NCI-H460 (cell line): ENCODE results near the gene AQP5. TPM values are rescaled to one million over a fixed set of nuclear protein-coding genes. Genes with fewer than 3 reads are reported as not detected.

ENCODE experiments used
- DNase-seq: peaks from one replicate; pipeline ENCODE4 v3.0.0-alpha.2; 2016; ENCODE audit warnings: low read depth; ENCODE audit errors: extremely low read depth
- total RNA-seq: library from RNA; depleted of rRNA; stranded (reverse); fragments of >200 nt; shearing (Covaris generic); gene quantifications from 2 replicates; pipeline ENCODE4 v1.2.3, GENCODE V29; 2014

AQP5 gene
- total RNA-seq, 1 experiment from 2014 or later = not detected

DNA sequence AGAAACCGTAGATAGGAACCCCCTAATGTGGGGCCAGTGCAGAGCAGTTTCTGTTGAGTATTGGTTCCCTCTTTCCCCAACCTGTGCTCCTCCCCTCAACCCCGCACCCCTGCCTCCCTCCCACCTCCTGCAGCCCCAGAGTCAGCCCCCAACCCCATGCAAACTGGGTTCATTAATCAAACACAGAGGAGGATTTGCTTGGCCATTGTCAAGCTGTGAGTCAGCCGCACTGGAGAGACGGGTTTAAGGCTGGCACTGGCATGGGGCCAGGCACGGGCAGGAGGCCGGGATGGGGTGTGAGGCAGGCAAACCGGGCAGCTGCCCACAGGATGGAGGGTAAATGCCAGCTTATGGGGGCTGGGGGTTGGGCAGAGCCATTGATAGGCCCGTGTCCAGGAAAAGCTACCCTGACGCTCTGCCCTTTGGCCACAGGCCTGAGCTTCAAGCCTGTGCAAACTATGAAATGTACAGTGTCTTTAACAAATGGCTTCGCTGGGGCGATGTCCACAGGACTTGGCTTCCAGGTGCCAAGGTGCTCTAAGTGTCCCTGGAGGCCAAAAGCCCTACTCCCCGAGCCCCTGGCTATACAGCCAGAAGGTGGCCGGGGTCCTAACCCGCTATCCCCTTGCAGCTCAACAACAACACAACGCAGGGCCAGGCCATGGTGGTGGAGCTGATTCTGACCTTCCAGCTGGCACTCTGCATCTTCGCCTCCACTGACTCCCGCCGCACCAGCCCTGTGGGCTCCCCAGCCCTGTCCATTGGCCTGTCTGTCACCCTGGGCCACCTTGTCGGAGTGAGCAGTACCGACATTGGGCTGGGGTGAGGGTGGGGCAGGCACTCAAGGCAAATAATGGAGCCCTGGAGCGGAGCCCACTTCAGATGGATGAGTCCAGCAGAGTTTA, 1.4 kb downstream of the AQP5 start:
- peak; percentile 36 for DNase-seq

DNA sequence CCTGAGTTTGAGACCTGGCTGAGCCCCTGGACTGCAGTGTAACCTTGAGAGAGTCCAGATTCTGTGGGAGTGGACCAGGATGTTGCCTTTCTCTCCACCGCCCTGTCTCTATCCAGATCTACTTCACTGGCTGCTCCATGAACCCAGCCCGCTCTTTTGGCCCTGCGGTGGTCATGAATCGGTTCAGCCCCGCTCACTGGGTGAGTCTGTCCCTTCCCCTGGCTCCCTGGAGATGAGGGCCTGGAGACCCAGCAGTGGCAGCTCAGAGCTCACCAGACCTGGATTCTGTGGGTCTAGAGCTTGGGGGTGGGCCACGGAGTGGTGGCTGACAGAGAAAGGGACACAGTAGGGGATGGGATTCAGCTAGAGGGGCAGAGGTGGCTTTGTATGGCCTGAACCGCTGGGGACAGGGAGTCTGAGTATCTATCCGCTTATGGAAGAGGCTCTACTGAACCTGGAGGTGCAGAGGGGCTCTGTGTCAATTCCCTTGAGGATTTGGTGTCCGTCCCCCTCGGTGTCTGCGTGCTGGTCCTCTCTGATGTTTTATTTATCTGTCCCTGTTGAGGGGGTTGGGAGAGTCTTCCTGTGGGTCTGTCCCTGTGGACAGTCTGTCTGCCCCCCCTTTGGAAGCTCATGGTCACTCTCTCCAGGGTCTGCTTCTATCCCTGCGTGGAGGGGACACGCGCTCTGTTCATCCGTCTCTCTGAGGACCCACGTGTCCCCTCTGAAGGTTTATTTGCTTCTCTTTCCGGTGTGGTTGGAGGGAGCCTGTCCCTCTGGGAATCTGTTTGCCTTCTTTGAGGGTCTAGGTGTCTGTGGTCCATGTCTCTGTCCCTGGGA, 2.5 kb downstream of the AQP5 start:
- DNase-seq = no peak

DNA sequence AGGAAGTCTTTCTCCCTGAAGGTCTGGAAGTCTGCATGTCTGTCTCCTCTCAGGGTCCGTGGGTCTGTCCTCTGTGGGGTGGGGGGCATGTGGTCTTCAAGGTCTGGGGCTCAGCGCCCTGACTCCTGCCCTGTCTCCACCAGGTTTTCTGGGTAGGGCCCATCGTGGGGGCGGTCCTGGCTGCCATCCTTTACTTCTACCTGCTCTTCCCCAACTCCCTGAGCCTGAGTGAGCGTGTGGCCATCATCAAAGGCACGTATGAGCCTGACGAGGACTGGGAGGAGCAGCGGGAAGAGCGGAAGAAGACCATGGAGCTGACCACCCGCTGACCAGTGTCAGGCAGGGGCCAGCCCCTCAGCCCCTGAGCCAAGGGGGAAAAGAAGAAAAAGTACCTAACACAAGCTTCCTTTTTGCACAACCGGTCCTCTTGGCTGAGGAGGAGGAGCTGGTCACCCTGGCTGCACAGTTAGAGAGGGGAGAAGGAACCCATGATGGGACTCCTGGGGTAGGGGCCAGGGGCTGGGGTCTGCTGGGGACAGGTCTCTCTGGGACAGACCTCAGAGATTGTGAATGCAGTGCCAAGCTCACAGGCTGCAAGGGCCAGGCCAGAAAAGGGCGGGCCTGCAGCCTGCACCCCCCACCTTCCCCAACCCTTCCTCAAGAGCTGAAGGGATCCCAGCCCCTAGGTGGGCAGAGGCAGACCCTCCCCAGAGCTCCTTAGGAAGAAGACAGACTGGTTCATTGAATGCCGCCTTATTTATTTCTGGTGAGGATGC, 3.4 kb downstream of the AQP5 start:
- no peak for DNase-seq

DNA sequence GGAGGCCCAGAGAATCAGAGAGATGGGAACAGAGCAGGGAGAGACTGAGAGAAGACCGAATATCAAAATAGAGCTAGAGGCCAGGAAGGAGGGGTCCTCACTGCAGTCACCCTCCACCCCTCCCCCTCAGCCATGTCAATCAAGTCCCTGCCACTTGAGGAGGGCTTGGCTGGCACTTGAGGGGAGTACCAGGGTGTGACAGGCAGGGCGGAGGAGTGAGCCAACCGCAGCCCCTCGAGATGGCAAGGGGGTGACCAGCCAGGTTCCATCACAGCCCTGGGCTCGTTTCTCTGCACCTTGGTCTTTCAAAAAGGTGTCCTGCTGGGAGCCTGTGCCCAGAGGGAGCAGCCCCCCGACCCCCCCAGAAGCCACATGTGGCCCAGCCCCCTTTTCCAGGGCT, 4.2 kb downstream of the AQP5 start:
- DNase-seq = no peak

DNA sequence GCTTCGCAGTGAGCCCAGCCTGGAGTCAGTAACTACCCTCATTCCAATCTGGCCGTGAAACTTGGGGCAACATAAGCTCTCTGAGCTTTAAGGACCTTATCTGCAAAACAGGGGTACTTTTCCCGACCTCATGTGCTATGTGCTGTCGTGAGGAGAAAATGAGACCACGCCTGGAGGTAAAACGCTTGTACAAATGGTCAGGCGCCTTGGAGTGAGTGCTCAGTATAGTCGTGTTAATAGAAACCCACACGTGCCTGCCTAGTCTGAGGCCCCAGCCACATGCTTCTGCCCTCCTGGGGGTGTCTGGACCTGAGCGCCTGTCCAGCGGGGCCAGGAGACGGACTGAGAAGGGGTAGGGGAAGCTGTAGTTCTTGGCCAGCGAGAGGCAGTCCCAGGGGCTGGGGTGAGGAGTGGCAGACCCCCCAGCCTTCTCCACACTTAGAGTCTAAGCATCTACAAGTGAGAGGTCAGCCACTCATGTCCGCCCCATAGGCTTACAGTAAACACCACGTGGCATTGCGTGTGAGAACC, 4.9 kb downstream of the AQP5 start:
- DNase-seq = no peak

DNA sequence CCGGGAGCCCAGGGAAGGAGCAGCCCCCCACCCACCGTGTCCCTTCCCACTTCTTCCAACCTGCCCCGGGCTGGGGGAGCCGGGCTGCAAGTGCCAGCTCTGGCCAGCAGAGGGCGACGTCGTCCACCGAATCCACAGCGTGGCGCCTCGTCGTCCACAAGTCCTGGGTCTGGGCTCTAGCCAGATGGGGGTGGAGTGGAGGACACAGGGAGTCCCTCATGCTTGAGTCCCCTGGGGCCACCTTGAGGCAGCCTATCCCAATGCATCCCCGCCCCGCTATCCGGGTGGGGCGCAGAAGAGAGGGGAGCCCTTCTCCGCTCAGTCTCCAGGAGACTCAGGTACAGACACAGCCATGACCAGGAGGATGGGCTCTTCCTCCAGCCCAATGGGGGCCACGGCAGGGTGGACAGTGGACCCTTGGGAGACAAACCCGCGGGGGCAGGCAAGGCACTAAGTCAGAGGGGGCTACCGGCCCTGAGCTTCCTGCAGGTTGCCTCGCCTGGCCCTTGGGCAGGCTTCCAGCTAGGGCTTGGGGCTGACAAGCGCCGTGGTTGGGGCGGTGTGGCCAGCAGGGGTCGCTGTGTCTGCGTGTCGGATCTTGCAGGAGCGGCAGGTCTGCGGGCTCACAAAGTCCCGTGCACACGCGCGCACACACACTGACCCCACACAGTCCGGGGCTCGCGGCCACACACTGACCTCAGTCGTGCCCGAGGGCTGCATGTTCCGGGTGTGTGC, 5.5 kb downstream of the AQP5 start:
- DNase-seq = peak; percentile 87

DNA sequence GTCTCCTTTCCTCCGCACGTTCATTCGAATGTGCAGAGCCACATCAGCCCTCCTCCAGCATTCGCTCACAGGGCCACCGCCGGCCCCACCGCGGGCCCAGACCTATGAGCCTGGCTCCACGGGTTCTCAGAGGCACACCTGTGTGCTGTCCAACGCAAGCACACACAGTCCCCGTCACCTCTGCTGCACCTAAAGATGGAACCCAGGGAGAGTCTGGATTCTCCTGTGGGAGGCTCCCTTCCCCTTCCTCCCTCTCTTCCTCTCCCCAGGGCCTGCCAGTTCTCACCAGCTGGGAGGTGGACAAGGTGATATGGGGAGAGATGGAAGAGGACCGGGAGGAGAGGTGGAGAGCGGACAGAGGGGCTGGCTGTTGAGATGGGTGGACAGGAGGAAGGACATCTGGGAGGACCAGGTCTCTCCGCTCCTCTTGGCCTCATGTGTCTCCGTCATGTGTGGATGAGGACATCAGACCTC, 6.1 kb downstream of the AQP5 start:
- no peak for DNase-seq

DNA sequence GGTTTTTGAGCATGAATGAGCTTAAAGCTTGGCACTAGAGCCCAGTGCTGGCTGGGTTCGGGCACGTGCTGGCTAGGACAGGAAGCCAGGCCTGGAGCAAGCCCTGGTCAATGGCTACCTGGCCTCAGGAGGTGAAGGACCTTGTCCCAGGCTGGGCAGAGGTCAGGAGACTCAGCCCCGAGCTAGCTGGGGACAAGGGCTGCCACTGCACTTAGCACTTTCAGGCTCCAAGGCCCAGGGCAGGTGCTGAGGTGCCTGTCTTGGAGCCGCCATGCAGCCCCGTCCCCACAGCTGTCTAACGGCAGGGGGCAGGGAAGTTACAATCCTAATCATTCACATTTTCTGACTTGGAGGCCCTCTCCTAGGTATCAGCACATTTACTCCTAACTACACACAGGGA, 6.8 kb downstream of the AQP5 start:
- no peak for DNase-seq

DNA sequence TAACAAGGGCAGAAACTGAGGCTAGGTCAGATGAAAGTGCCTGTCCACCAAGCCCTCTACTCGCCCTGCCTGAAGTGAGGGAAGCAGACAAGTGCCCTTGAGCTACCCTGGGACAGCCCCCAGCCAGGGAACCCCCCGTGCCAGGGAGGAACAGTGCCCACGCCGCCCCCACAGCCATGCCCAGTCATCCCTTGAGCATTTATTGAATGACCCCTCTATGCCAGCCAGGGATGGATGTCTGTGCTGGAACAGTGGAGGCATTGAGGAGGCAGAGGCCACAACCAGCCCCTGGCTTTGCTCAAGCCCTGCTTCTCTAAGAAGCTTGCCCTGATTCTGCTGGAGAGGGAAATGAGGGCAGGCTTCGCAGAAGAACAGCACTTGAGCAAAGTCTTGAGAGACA, 7.4 kb downstream of the AQP5 start:
- no peak for DNase-seq

DNA sequence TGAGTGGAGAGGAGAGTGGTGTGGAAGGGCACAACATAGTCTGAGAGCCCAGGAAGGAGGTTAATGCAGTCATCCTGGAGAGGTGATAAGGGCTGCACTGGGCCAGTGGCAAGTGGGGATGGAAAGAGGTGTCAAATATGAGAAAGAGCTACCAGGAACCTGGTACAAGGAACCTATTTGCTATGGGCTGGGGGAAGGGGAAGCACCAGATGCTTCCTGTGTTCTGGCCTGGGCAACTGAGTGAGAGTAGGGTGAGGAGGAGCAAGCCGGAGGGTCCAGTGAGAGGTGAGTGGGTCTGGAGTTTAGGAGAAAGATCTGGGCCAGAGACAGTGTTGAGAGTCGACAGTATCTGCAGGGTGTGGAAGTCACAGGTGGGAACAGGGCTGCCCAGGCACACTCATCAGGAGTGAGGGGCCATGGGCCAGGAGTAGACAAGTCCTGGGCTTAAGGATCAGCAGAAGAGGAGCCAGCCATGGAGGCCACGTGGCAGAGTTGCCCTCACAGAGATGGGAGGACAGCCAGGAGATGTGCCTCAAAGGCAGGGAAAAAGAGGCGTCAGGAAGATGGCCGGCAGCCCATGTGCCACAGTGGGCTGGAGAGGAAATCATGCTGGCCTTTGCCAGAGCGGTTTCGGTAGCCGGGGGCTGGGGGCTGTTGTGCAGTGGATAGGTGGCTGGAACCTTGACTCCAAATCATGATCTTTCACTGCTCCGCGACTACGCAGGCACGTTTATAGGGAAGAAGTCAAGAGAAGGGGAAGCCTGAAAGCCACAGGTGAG, 8.2 kb downstream of the AQP5 start:
- no peak for DNase-seq

DNA sequence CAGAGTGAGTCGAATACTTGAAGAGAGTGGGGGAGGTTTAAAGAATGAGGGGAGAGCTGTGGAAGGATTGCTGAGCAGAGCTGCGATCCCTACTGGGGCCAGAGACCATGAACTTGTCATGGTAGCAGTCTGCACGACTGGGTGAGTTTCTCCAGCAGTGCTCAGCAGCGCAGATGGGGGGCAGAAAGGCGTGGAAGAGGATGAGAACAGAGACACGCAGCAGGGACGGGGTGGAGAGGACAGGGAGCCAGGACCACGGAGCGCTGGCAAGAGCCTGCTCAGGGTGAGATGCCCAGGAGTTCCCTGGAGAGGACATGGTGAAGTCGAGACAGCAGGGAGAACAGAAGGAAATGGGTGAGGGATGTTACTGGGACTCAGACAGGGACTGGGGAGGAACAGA, 9.0 kb downstream of the AQP5 start:
- DNase-seq = no peak

DNA sequence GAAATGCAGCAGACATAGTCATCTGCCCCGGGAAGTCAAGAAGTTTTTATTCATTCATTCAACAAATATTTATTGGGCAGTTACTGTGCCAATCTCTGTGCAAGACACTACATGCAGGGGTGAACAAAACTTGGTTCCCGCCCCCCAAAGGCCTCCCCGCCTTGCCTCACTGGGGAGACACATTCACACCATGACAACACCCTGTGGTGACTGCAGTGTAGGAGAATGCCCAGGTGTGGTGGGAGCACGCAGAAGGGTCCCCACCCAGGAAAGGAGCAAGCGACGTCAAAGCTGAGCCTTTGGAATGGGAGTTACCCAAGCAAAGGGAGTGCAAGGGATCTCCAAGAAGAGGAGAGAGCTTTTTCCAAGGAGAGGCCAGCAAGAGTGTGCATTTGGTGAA, 9.5 kb downstream of the AQP5 start:
- no peak for DNase-seq

DNA sequence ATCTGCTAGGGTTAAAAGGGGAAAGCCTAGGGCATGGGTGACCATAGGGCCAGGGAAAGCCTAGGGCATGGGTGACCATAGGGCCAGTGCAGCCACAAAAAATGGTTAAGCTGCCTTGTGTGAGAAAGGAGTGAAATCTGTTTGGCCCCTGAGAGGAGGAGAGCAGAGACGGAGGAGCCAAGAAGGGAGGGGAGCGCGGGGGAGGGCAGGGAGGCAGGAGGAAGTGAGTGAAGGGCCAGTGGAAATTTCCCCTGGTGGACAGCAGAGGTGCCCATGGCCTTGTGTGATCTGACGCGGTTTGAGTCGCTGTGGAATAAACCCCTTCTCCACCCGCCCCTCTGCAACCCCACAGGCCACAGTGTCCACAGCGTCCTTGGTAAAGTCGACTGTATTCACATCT, 10.5 kb downstream of the AQP5 start:
- no peak for DNase-seq

DNA sequence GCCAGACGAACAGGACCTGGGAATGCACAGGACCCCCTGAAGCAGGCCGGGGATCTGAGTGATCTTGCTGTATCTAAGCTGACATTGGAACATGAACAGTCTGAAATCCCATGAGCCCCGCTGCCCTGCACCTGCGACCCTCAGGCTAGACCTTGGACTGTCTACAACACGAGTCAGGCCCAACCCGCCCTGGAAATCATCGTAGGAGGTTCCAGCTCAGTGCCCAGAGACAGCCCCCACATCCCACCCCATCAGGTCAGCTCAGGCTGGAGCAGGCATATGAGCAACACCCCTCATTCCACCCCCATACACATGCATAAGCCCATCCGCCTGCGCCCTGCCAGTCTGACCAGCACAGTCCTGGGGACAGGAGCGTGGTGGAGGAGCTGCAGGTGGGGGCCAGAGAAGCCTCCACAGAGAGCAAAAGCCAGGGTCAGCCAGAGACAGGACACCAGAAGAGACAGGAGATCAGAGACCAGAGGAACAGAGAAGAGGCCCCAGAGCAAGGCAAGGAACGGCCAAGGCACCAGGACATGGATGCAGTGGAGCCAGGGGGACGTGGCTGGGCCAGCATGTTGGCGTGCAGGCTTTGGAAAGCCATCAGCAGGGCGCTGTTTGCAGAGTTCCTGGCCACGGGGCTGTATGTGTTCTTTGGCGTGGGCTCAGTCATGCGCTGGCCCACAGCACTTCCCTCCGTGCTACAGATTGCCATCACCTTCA, 11.1 kb downstream of the AQP5 start, which contains the start of gene AQP6:
Gene AQP6, plus strand, starts transcription at position 307 of the 720 bp plus-strand sequence. Its CDS starts 227 bp downstream, at position 534.
- DNase-seq = no peak

DNA sequence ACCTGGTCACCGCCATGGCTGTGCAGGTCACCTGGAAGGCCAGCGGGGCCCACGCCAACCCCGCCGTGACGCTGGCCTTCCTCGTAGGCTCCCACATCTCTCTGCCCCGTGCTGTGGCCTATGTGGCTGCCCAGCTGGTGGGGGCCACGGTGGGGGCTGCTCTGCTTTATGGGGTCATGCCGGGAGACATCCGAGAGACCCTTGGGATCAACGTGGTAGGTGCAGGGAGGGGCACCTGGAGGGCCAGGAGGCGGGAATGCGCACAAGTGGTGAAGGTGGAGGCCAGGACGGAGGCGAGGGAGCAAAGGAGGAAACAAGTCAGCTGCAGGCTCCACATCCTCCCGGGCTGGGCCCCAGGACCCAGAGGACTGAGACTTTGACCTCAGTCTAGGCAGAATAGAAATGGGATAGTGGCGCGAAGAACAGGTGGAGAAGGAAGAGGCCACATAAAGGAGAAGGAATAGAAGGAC, 11.7 kb downstream of the AQP5 start:
- no peak for DNase-seq

DNA sequence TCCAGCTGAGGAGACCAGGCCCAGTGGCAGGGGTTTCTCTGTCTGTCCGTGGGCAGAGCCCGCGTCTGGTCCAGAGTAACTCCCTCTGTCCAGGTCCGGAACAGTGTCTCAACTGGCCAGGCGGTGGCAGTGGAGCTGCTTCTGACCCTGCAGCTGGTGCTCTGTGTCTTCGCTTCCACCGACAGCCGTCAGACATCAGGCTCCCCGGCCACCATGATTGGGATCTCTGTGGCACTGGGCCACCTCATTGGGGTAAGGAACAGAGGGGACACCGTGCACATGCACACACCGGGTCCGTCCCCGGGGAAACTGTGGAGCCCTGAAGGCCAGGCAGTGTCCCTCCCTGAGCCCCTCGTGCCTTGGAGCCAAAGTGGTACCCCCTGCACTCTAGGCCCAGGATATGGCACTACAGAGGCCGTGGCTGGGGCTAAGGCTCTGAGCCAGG, 12.6 kb downstream of the AQP5 start:
- DNase-seq = peak; percentile 56

DNA sequence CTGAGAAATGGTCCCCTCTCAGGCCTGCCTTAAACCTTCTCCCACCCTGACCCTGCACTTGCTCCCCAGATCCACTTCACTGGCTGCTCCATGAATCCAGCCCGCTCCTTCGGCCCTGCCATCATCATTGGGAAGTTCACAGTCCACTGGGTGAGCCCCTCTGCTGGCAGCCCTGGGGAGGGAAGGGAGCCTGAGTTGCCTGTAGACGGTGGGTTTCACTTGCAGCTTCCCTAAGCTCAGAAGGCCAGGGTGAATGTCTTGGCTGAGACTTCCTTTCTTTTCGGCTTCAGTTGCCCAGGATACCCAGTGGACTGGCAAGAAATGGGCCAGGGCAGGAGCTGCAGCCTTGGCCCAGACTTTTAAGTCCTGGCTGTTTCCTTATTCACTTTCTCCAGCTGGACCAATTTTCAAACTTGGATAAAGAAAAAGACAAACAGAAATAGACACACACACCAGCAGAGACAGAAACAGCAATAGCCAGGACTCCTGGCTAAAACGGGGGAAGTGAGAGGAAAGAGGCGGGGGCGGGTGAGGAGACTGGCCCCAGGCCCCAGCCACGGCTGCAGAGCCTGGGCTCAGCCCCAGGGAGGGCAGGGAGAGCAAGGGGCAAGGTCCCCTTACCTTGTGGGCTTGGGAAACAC, 13.1 kb downstream of the AQP5 start:
- no peak for DNase-seq

DNA sequence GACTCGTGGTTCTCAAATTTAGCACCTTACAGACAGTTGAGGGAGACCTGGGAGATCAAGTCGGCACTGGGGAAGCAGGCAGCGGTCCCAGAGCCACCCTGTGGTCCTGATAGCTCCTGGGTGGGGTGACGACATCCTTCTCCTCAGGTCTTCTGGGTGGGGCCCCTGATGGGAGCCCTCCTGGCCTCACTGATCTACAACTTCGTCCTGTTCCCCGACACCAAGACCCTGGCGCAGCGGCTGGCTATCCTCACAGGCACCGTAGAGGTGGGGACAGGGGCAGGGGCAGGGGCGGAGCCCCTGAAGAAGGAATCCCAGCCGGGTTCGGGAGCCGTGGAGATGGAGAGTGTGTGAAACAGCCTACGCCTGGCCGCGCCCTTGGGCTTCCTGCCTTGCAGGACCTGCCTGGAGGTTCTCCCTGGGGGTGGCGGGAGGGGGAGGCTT, 13.7 kb downstream of the AQP5 start:
- no peak for DNase-seq
